Activated naive CD8-positive, alpha-beta T cell (primary cell): ENCODE results near the gene IPMK.

Experiments
- H3K27ac Mint-ChIP-seq: one replicate; pipeline ENCODE4 v1.8.0; 2021; ENCODE audit warnings: mixed read lengths
- H3K27me3 Mint-ChIP-seq: one replicate; pipeline ENCODE4 v1.8.0; 2021; ENCODE audit warnings: mixed read lengths
- H3K36me3 Mint-ChIP-seq: one replicate; pipeline ENCODE4 v1.8.0; 2021; ENCODE audit warnings: mixed read lengths
- H3K4me1 Mint-ChIP-seq: one replicate; pipeline ENCODE4 v1.8.0; 2021; ENCODE audit warnings: low read depth, mixed read lengths
- H3K4me3 Mint-ChIP-seq: one replicate; pipeline ENCODE4 v1.8.0; 2021; ENCODE audit warnings: mild to moderate bottlenecking, mixed read lengths
- H3K9me3 Mint-ChIP-seq: one replicate; pipeline ENCODE4 v1.8.0; 2021; ENCODE audit warnings: low read depth, mixed read lengths

IPMK gene

GRCh38 chr10:58267713-58268453 lies at the start of gene IPMK:
Gene IPMK, minus strand, starts transcription at chr10:58267894. Its CDS starts 283 bp downstream, at chr10:58267611.
- Mint-ChIP-seq H3K4me3 (peak within 1 kb of the TSS; percentile 96), H3K36me3 (no peaks in the 10 kb centered on the region), H3K9me3 (no peaks in the 10 kb centered on the region), H3K4me1 (peaks cover 44% of the 10 kb centered on the region), H3K27ac (peak within 1 kb of the TSS; percentile 94), H3K27me3 (no peaks in the 10 kb centered on the region)

- H3K27ac Mint-ChIP-seq, result no peak overlapping the region
- H3K9me3 Mint-ChIP-seq, result no peaks in the 10 kb centered on the region
- no peaks in the 10 kb centered on the region for H3K4me1 Mint-ChIP-seq
- no peaks in the 10 kb centered on the region for H3K36me3 Mint-ChIP-seq
- H3K4me3 Mint-ChIP-seq, result no peak overlapping the region
- H3K27me3 Mint-ChIP-seq, result no peaks in the 10 kb centered on the region
Measured at GRCh38 chr10:58316874-58317273, 49.2 kb upstream of the IPMK start.

DNA sequence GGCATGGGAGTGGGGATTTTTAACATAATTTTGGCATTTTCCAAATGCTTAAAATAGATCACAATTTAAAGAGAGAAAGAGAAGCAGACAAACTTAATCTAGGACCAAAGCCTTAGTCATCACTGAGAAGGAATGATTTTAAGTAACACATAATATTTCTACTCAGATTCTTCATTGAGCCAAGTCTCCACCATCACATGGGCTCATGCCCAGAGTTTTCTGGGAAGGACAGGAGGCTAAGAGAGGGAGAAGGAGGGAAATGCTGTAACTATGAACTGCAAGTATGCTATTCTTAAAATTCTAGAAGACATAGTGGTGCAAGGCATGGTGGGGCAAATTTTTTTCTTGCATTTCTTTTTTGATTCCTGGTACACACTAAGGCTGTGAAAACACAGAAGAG lies 43.3 kb upstream of the IPMK start:
- Mint-ChIP-seq H3K36me3 (no peaks in the 10 kb centered on the region), H3K9me3 (no peaks in the 10 kb centered on the region), H3K4me3 (no peak overlapping the region), H3K4me1 (no peaks in the 10 kb centered on the region), H3K27me3 (peaks cover 9% of the 10 kb centered on the region), H3K27ac (no peak overlapping the region)

DNA sequence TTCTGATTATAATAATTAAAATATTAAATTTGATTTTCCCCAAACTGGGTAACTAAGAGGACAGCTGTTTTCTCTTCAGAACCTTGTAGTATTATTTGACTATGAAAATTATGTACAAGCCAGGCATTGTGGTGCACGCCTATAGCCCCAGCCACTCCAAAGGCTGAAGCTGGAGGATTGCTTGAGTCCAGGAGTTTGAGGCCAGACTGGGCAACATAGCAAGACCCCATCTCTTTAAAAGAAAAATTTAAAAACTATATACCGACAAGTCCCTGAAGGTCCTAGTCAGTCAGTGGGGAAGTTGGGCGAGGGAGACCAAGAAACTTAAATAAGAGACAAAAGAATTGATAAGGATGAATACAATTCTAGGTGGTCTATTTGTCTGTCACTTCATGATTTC lies 40.0 kb upstream of the IPMK start:
- Mint-ChIP-seq H3K4me1 (no peaks in the 10 kb centered on the region), H3K9me3 (no peaks in the 10 kb centered on the region), H3K27me3 (peaks cover 22% of the 10 kb centered on the region), H3K36me3 (no peaks in the 10 kb centered on the region), H3K4me3 (no peak overlapping the region), H3K27ac (no peak overlapping the region)

DNA sequence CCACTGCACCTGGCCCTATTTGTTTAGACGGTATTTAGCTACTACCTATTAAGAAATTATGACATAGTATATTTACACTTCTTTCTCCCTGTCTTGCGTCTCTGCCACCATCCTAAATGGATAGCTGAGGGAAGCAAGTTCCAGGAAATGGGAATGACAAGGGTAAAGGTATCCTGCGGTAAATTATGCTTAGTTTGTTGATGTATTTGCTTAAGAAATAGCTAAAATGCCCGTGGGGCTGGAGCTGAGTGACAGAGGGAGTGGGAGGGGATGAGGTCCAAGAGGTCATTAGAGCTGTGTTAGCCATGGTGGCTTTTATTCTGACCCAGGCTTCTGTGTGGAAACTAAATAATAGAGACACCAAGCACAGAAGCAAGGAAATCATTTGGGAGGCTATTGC lies 38.1 kb upstream of the IPMK start:
- no peaks in the 10 kb centered on the region for H3K36me3 Mint-ChIP-seq
- H3K4me1 Mint-ChIP-seq, result no peaks in the 10 kb centered on the region
- no peaks in the 10 kb centered on the region for H3K9me3 Mint-ChIP-seq
- H3K4me3 Mint-ChIP-seq, result no peak overlapping the region
- peaks cover 24% of the 10 kb centered on the region for H3K27me3 Mint-ChIP-seq
- H3K27ac Mint-ChIP-seq, result no peak overlapping the region

DNA sequence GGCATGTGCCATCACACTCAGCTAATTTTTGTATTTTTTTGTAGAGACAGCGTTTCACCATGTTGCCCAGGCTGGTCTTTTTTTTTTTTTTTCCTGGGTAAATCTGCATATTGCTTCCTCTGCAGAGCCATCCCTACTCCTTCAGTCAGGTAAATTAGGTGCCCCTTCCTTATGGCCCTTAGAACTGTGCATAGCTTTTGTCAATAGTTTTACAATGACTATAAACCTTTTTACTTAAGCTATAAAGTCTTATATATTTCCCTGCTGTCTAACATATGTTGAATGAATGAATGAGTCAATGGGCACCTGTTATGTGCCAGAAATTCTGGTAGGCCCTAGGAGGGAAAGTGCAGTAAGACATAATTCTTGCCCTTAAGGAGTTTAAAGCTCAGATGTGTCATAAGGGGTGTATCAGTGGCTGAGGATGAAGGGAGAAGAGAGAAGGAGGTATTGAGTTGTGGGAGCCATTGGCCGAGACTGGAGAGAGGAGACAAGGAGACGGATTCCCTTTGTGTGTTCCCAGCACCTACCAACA lies 36.5 kb upstream of the IPMK start:
- Mint-ChIP-seq H3K9me3 (no peaks in the 10 kb centered on the region), H3K36me3 (no peaks in the 10 kb centered on the region), H3K27me3 (peaks cover 22% of the 10 kb centered on the region)

DNA sequence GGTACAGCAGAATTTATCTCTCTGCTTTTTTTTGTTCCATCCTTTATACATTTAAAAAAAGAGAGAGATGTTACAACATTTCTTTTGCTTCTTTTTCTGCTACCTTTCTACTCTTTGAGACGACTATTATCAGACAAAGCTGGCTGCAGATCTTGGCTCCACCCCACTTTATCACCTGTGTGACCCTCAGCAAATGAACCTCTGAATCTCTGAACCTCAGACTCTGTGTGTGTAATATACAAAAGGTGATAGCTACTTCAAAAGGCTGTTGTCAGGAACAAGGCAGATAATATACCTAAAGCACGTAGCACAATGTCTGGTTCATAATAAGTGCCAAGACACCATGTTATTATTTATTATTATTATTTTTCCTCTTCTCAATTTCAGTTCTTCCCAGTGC lies 34.6 kb upstream of the IPMK start:
- Mint-ChIP-seq H3K4me3 (no peak overlapping the region), H3K4me1 (peaks cover 4% of the 10 kb centered on the region), H3K36me3 (no peaks in the 10 kb centered on the region), H3K27me3 (peaks cover 19% of the 10 kb centered on the region), H3K27ac (no peak overlapping the region), H3K9me3 (no peaks in the 10 kb centered on the region)

More for the DNA sequence above, 36.5 kb upstream of the IPMK start:
- Mint-ChIP-seq H3K4me3 (no peak overlapping the region), H3K4me1 (peaks cover 4% of the 10 kb centered on the region), H3K27ac (no peak overlapping the region)

DNA sequence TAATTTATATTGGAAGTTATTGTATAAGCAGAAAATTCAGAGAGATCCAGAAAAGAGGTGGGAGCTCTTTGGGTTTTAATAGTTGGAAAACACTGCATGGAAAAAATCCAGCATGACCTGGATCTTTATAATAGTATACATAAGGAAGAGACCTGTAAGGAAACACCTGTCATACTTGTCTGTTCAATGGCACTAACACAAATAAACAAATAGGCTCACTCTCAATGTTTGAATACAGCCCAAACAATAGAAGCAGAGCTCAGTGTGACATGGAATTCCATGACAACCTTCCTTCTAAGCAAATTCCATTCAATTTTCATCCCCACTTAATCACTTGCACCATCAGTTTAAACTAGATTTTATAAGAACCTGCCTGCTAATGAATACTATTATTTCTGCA lies 33.0 kb upstream of the IPMK start:
- Mint-ChIP-seq H3K9me3 (no peaks in the 10 kb centered on the region), H3K36me3 (no peaks in the 10 kb centered on the region), H3K4me3 (no peak overlapping the region), H3K27me3 (peaks cover 15% of the 10 kb centered on the region), H3K27ac (no peak overlapping the region), H3K4me1 (peaks cover 4% of the 10 kb centered on the region)

GRCh38 chr10:58299580-58299979 lies 31.9 kb upstream of the IPMK start:
- H3K27me3 Mint-ChIP-seq, result peaks cover 15% of the 10 kb centered on the region
- no peaks in the 10 kb centered on the region for H3K9me3 Mint-ChIP-seq
- H3K27ac Mint-ChIP-seq, result no peak overlapping the region
- H3K36me3 Mint-ChIP-seq, result no peaks in the 10 kb centered on the region
- no peak overlapping the region for H3K4me3 Mint-ChIP-seq
- peaks cover 4% of the 10 kb centered on the region for H3K4me1 Mint-ChIP-seq

DNA sequence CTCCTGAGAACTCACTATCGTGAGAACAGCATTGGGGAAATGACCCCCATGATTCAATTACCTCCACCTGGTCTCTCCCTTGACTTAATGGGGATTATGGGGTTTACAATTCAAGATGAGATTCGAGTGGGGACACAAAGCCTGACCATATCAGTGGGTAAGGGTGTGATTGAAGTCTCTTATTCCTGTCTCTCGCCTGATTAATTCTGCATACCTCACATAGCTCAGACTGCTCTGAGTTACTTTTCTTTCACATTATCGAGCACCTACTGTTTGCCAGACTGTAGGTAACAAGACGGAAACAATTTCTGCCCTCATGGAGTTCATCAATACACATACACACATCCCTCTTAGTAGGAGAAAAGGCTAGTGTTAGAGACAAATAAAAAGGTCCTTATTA lies 26.3 kb upstream of the IPMK start:
- peaks cover 2% of the 10 kb centered on the region for H3K36me3 Mint-ChIP-seq
- peaks cover 3% of the 10 kb centered on the region for H3K4me1 Mint-ChIP-seq
- H3K4me3 Mint-ChIP-seq, result no peak overlapping the region
- no peaks in the 10 kb centered on the region for H3K9me3 Mint-ChIP-seq
- no peaks in the 10 kb centered on the region for H3K27me3 Mint-ChIP-seq
- no peak overlapping the region for H3K27ac Mint-ChIP-seq

DNA sequence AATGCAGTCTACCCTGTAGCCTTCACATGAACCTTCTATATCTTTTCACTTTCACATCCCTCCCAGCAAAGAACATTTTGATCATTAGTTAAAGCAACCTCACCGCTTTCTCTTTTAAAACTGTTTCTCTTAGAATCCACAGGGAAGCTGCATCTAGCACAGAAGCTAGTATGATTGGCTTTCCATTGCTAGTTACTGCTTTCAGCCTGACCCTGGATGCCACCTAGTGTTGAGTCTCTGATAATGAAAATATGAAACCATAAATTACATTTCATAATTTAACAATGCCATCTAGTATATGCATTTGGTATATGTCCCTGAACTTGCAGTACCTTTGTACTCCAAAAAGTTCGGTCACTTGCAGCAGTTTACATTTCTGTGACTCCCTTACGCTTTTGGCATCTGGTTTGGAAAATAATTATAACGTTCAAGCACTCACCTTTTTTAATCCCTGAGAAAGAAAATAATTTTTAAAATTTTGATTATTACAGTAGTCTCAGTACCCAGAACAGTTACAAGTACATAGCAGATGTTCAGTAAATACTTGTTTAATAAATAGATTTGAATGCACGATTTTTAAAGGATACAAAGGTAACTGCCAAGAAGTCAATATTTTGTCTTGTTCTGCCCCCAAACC lies 24.0 kb upstream of the IPMK start:
- Mint-ChIP-seq H3K9me3 (no peaks in the 10 kb centered on the region), H3K4me1 (peaks cover 3% of the 10 kb centered on the region), H3K27me3 (no peaks in the 10 kb centered on the region), H3K27ac (no peak overlapping the region), H3K36me3 (peaks cover 5% of the 10 kb centered on the region), H3K4me3 (no peak overlapping the region)

DNA sequence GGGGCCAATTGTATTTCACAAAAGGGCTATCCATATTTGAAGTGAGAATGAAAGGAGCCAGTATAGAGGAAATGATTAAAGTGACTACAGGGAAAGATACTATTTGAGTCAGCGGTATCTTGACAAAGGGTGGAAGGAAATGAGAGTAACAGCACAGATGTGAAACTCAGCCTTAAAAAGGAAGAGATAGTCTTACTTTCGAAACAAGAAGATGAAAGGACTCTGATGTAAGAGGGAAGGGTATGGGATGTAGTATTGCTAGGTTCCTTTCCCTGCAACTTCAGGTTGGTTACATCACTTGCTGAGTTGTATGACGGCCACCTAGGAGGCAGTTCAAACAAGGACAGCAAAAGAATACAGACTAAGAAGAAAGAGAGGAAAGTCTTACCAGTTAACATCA lies 14.9 kb upstream of the IPMK start:
- Mint-ChIP-seq H3K4me3 (peak overlapping the region; percentile 52), H3K27me3 (no peaks in the 10 kb centered on the region), H3K9me3 (no peaks in the 10 kb centered on the region), H3K4me1 (peaks cover 37% of the 10 kb centered on the region), H3K36me3 (peaks cover 13% of the 10 kb centered on the region), H3K27ac (peak overlapping the region; percentile 70)

DNA sequence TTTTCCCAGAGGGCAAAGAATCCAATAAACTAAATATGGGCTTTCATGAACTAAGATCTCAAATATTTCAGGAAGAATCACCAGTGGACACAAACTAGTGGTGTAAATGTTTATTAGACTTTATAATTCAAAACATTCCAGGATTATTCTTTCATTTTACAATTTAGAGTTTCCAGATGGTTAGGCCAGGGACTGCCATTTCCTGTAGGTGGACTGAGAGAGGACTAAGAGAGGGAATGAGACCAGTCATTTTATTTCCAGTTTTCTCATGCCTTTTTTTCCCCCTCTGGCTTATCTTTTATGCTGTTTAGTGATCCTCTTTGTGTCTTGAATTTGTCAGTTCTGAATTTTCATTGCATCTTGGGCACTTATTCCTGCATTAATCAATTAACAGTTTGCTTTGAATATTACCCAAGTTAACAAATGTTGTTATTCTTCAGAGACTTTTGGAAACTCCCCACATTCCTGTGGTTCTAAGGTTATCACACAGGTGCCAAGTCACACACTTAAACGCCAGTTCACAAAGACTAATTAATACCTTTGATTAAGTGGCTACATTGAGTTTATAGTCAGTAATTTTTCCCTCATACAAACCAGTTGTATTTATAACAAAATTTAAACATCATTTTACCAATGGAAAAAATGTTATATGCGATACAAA lies 13.5 kb upstream of the IPMK start:
- H3K4me3 Mint-ChIP-seq, result peak overlapping the region; percentile 1
- no peaks in the 10 kb centered on the region for H3K27me3 Mint-ChIP-seq
- peaks cover 37% of the 10 kb centered on the region for H3K4me1 Mint-ChIP-seq
- H3K9me3 Mint-ChIP-seq, result no peaks in the 10 kb centered on the region
- H3K36me3 Mint-ChIP-seq, result peaks cover 12% of the 10 kb centered on the region
- H3K27ac Mint-ChIP-seq, result no peak overlapping the region

DNA sequence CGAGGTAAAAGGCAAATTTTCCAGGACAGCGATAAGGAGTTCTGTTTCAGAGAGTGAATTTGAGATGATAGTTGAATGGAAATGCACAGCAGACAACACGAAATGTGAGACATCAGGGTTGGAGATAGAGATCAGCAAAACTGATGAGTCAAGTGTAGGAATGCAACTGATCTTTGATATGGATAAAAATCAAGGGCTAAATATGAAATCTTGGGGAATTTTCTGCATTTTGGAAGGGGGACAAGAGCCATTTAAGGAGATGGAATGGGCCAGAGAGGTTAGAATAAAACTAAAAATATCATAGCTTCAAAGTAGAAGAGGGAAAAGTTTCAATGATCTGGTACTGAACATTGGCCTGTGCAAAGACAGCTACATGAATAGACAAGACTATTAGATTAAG lies 12.8 kb upstream of the IPMK start:
- Mint-ChIP-seq H3K36me3 (peaks cover 12% of the 10 kb centered on the region), H3K9me3 (no peaks in the 10 kb centered on the region), H3K27ac (peak overlapping the region; percentile 1), H3K27me3 (no peaks in the 10 kb centered on the region), H3K4me1 (peaks cover 37% of the 10 kb centered on the region), H3K4me3 (peak overlapping the region; percentile 1)

- Mint-ChIP-seq H3K4me3 (no peak overlapping the region), H3K9me3 (no peaks in the 10 kb centered on the region), H3K36me3 (peaks cover 12% of the 10 kb centered on the region)
Measured at GRCh38 chr10:58278962-58279307, 11.2 kb upstream of the IPMK start.

More at GRCh38 chr10:58278962-58279307, 11.2 kb upstream of the IPMK start:
- Mint-ChIP-seq H3K27me3 (no peaks in the 10 kb centered on the region), H3K4me1 (peaks cover 44% of the 10 kb centered on the region), H3K27ac (no peak overlapping the region)
